ENCODE results near the gene AUTS2.

GRCh38 chr7:70142247-70142932 is 544.1 kb downstream of the AUTS2 start:
- TF ChIP-seq CTCF (IDR thresholded peaks at IDR 0.05) (no peak), POLR2A (IDR thresholded peaks at IDR 0.05) (no peak)

Data from breast epithelium (tissue), 3 donors.